ENCODE measurements around the gene MTOR.
A peak's percentile ranks its signal among the peaks of the same experiment; 100 is the strongest.

The MTOR gene

DNA sequence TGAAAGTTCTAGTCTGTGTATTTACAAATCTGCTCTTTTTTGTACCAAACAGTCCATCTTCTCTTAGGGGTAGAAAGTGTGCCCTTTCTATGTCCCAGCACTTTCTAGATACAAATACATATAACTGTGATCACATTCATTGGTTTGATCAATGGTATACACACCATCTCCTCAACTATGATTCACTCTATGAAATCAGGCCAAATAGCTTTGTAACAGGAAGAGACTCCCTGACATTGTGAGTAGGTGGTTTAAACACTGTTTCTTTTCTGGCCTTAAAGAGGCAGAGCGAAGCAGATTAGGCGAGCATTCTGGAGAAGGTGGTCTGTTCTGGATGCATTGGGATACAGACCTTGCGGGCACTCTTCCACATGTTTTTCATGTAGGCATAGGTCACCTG, 123.4 kb downstream of the MTOR start:
- TF ChIP-seq, protein P1, sequence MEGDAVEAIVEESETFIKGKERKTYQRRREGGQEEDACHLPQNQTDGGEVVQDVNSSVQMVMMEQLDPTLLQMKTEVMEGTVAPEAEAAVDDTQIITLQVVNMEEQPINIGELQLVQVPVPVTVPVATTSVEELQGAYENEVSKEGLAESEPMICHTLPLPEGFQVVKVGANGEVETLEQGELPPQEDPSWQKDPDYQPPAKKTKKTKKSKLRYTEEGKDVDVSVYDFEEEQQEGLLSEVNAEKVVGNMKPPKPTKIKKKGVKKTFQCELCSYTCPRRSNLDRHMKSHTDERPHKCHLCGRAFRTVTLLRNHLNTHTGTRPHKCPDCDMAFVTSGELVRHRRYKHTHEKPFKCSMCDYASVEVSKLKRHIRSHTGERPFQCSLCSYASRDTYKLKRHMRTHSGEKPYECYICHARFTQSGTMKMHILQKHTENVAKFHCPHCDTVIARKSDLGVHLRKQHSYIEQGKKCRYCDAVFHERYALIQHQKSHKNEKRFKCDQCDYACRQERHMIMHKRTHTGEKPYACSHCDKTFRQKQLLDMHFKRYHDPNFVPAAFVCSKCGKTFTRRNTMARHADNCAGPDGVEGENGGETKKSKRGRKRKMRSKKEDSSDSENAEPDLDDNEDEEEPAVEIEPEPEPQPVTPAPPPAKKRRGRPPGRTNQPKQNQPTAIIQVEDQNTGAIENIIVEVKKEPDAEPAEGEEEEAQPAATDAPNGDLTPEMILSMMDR (IDR thresholded peaks at IDR 0.05; ENCODE audit: unreplicated experiment in 3 of 3): no peak
- H3K4me3 Mint-ChIP-seq: no peak overlapping the region
- no peaks in the 10 kb centered on the region for H3K27me3 Mint-ChIP-seq (ENCODE audit: low read depth)
- peaks cover 22% of the 10 kb centered on the region for H3K4me1 Mint-ChIP-seq
- H3K27ac Mint-ChIP-seq: peak overlapping the region in 2 of 3 experiments; percentile 81 to 86
- no peaks in the 10 kb centered on the region for H3K9me3 Mint-ChIP-seq
- peaks cover 41% of the 10 kb centered on the region for H3K36me3 Mint-ChIP-seq (ENCODE audit: low read depth)

- Mint-ChIP-seq H3K27ac (peak overlapping the region in 1 of 3 experiments; percentile 86), H3K4me1 (peaks cover 22% of the 10 kb centered on the region), H3K27me3 (ENCODE audit: low read depth) (no peaks in the 10 kb centered on the region), H3K9me3 (no peaks in the 10 kb centered on the region), H3K36me3 (ENCODE audit: low read depth) (peaks cover 40% of the 10 kb centered on the region), H3K4me3 (no peak overlapping the region)
- TF ChIP-seq, protein P1 (IDR thresholded peaks at IDR 0.05; ENCODE audit: unreplicated experiment in 3 of 3): no peak
These were observed 124.3 kb downstream of the MTOR start for GRCh38 chr1:11138029-11138428.

- Mint-ChIP-seq H3K4me1 (peaks cover 30% of the 10 kb centered on the region), H3K36me3 (ENCODE audit: low read depth) (peaks cover 53% of the 10 kb centered on the region), H3K27ac (peak overlapping the region in 2 of 3 experiments; percentile 8 to 95), H3K27me3 (ENCODE audit: low read depth) (no peaks in the 10 kb centered on the region), H3K4me3 (no peak overlapping the region), H3K9me3 (no peaks in the 10 kb centered on the region)
- TF ChIP-seq, protein P1 (IDR thresholded peaks at IDR 0.05; ENCODE audit: unreplicated experiment in 3 of 3): no peak
These were observed 127.5 kb downstream of the MTOR start for GRCh38 chr1:11134898-11135266.

- TF ChIP-seq, protein P1 (IDR thresholded peaks at IDR 0.05; ENCODE audit: unreplicated experiment in 3 of 3): no peak
- Mint-ChIP-seq H3K27ac (peak overlapping the region in 2 of 3 experiments; percentile 81 to 95), H3K4me3 (no peak overlapping the region), H3K36me3 (ENCODE audit: low read depth) (peaks cover 58% of the 10 kb centered on the region), H3K4me1 (peaks cover 30% of the 10 kb centered on the region), H3K9me3 (no peaks in the 10 kb centered on the region), H3K27me3 (ENCODE audit: low read depth) (no peaks in the 10 kb centered on the region)
These were observed 128.0 kb downstream of the MTOR start for GRCh38 chr1:11134251-11134897.

DNA sequence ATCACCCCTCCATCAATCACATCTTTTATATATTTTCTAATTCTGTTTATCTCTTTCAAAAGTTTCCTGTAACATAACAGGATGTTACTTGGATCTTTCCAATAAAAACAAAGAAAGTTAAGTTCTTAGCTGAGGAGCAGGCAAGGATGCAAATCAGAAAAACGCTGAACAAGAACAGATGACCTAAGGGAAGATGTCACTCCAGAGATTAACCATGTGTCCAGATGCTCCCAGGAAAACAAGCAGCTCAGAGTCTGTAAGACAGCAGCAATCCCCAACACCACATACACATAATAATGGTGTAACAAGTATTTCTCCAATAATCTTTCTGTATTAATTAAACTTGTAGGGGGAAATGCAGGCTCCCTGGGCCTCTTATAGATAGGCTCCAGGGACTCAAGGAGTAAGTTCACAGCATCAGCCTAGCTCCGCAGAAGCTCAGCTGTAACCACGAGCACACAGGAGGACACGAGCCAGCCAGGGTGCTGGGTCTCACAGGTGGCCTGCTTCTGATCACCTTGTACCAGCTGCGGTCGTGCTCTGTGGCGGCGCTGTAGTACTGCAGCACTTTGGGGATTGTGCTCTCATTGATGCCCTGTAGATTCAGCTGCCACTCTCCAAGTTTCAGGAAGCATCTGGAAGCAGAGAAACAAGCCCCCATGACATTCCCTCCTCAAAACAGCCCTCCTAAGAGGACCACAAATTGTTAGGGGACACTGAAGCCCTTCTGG, 129.6 kb downstream of the MTOR start:
- Mint-ChIP-seq H3K27me3 (ENCODE audit: low read depth) (no peaks in the 10 kb centered on the region), H3K4me1 (peaks cover 22% of the 10 kb centered on the region), H3K27ac (peak overlapping the region; percentile 43 to 98 (median 95)), H3K4me3 (no peak overlapping the region), H3K9me3 (no peaks in the 10 kb centered on the region), H3K36me3 (ENCODE audit: low read depth) (peaks cover 63% of the 10 kb centered on the region)
- TF ChIP-seq, protein P1 (IDR thresholded peaks at IDR 0.05; ENCODE audit: unreplicated experiment in 3 of 3): no peak

Measured in nephron (organoid).